Activated T-helper 9 cell treated with anti-CD3 and anti-CD28 coated beads, Interleukin-2, amount 50 U/mL, for 16 hours (primary cell): Measurements from ENCODE around the gene YES1.

Experiments
- DNase-seq: peaks from one replicate; pipeline ENCODE4 v3.0.0-alpha.2; 2020; ENCODE audit warnings: low read depth

YES1 gene

DNA sequence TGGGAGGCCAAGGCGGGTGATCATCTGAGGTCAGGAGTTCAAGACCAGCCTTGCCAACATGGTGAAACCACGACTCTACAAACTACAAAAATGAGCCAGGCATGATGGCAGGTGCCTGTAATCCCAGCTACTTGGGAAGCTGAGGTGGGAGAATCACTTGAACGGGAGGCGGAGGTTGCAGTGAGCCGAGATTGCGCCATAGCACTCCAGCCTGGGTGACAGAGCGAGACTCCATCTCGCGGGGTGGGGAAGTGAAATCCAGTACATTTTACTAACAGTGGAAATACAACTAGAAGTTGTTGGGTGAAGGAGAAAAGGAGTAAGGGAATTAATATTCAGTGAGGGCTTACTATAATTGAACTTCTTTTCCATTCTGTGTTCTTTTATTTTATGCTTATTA lies 86.4 kb downstream of the YES1 start:
- no peak for DNase-seq

DNA sequence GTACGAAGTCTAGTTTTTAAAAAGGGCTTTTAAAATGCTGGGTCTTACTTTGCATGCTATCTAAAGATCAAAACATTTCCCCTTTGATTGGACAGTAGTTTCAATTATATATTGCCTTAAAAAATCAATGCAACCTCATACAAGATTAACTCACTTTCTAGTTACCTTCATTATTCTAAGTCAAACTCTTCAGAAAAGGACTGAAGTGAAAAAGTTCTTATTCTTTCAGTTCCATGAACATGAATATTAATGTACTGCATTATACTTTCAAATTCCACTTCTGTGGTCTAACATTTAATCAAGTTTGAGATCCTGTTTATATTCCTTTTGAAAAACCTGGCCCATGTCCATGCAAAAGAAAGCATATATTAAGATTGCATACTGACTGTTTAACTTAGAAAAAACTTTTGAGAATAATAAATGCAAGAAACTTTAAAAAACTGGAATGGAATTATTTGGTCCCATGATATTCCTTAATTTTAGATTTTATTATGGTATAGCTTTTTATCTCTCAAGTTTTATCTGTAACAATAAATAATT lies 88.4 kb downstream of the YES1 start:
- no peak for DNase-seq

DNA sequence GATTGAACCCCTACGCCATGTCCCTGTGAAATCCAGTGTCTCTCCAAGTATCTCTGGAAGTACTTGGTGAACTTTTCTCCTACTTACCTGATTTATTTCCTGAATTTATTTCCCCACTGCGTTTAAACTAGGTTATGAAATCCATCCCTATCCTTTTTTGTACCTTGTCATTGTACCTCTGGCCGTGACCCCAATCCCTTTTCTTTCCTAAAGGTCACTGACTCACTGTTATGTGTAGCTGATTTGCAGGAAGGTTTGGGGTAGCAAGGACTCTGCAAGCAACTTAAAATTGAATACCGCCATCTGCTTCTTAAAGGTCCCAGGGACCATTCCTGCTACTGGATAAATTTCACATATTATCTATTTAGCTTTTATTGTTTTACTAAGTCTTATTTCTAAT lies 95.0 kb downstream of the YES1 start:
- DNase-seq = no peak

DNA sequence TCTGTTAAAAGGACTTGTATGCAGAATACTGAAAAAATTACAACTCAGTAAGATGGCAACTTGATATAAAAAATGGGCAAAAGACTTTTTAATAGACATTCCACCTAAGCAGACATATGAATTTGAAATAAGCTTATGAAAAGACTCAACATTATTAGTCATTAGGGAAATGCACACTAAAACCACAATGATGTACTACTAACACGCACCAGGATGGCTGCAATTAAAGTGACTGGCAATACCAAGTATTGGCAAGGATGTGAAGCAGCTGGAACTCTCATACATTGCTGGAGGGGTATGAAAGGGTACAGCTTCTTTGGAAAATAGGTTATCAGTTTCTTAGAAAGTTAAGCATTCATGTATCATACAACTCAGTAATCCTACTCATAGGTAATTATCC lies 96.4 kb downstream of the YES1 start:
- no peak for DNase-seq

DNA sequence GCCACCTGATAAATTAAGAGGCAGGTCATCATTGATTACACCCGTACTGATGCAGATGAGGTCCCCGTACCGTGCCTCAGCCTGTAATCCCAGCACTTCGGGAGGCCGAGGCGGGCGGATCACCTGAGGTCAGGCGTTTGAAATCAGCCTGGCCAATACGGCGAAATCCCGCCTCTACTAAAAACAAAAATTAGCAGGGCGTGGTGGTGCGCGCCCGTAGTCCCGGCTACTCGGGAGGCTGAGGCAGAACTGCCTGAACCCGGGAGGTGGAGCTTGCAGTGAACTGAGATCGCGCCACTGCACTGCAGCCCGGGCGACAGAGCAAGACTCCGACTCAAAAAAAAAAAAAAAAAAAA lies 98.9 kb downstream of the YES1 start:
- DNase-seq = no peak

DNA sequence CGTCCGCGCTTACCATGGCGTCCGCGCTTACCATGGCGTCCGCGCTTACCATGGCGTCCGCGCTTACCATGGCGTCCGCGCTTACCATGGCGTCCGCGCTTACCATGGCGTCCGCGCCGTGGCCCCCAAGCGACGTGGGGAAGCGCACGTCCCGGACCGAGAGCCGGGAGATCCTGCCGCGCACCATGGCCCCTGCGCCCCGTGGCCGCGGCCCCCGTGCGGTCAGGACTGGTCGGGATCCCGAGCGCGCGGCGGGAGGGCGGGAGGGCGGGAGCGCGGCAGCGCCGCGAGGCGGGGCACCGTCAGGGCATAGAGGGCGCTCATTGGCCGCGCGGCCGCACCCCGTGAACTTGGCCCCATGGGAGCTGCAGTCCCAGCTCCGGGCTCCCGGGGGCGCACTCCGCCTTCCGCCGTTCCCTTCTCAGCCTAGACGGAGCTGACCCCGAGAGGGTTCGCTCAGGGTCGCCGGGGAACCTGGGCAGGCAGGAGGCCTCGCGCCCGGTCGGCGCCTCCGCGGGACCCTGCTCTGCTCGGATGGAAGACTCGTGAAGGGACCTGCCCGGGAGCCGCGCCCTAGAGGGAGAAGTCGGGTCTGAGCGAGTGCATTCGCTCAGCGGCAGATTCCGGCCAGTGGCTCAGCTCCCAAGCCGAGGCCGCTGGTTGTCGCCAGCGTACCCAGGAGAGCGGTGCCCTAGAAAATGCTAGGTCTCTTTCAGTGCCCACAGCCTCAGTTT lies 99.5 kb downstream of the YES1 start, which contains the start of gene ENOSF1:
Gene ENOSF1 (minus strand): TSS at position 230 of the 734 bp plus-strand sequence. CDS start 43 bp downstream, at position 187.
- DNase-seq = peak; percentile 73

DNA sequence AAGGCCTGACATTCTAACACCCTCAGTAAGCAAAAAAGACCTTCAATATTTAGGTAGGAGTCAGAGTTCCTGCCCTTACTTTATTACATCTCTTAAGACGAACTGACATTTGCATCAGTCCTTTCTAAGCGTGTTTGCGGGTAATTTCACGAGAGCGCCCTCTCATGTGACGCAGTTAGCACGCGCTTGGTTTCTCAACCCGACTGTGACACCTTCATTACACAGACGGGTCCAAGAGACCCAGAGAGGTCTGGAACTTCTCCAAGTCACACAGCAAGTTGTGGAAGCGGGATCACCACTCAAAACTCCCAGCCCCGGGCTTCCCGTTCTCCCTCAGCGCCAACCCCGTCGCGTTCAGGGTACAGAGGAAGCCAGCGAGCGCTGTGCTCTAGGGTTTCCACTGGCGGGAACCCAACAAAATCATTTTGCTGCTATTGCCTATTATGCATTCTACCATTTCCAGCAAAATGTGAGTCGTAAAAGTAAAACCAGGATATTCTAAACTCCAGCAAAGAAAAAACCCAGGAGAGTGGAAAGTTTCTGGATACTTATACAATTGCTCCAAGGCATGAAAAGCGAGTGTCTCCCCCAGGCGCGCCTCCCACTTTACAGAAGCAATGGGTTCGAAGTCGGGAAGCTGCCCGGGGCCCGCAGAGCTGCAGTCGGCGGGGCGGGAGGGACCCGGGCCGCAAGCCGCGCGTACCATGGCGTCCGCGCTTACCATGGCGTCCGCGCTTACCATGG lies 100.2 kb downstream of the YES1 start:
- DNase-seq = peak; percentile 60

DNA sequence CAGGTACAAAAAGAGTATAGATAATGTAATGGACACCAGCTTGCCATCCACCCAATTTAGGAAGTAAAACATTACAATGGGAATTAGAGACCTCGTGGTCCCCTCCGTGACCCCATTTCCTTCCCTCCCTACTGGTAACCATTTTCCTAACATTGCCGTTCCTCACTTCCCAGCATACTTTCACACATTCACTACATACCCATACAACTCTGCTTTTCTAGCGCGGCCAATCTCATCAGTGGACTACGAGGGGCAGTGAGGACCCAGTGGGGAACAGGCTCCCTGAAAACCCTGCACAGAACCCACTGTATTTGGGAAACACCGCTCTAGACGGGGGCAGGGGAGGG lies 100.8 kb downstream of the YES1 start:
- no peak for DNase-seq

DNA sequence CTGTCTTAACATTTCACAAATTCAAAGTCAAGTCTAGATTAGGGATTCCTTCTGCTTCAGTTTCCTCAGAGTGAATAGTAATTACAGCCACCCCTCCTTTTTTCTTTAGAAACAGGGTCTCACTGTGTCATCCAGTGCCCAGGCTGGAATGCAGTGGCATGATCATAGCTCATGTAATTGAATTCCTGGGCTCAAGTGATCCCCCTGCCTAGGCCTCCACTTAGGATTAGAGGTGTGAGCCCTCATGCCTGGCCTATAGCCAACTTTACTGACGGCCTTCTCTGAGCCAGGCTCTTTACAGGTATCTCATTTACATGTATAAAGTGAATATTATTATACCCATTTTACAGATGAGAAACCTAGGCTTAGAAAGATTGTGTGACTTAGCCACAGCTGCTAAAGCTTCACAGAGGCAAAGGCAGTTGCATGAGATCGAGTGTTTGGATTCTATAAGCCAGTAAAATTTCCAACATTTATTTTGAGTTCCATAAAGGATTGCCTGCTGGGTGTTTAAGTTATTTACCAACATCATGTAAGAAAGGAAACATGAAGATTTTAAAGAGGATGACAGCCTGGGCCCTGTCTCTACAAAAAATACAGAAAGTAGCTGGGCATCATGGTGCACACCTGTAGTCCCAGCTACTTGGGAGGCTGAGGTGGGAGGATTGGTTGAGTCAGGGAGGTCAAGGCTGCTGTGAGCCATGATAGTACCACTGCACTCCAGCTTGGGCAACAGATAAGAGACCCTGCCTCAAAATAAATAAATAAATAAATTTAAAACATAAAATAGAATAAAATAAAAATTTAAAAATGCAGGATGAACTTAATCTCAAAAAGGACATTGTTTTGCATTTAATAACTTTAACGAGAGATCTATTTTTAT lies 101.4 kb downstream of the YES1 start:
- DNase-seq = no peak

DNA sequence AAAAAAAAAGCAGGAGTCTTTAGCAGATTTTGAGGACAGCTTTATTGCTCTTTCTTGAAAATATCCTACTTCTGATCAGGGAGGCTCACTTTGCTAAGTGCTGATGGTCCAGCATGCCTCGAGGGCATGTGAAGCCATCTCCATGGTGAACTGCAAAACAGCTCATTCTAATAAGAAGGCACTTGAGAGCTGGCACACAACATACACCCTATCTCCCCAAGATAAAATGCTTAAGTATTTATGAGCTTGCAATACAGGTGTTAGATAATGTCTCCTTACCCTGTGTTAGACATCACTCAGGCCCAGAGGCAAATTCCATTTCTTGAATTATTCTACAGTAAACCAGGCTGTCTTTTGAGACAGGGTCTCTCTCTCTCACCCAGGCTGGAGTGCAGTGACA lies 102.3 kb downstream of the YES1 start:
- DNase-seq = no peak

DNA sequence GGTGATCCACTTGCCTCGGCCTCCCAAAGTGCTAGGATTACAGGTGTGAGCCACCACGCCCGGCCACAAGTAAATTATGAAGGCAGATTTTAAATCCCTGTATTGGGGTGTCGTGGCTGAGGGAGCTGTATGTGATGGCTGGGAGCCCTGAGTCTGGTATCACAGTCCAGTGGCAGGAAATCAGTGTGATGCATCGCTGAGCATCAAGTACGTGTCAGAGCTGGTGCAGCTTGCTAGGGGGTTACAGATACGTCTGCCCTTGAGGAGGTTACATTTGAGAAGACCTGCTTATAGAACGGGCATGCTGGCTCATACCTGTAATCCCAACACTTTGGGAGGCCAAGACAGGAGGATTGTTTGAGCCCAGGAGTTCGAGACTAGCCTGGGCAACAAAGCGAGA lies 103.9 kb downstream of the YES1 start:
- no peak for DNase-seq

DNA sequence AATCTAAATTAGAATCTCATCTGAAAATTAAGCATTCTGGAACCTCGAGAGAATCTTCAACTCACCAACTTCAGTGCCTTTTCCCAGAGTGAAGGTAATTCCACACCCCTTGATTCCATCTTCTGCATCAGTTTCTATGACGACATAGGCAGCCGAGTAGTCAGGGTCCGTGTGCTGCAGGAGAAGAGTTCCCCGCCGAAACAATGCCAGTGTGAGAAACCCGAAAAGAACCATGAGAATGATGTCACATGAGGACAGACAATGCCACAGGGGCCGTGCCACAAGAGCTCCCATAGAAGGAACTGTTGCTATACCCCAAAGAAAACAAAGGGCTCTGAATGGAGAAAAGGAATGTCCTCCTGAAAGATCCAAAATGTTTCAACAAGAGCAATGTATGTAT lies 105.6 kb downstream of the YES1 start:
- no peak for DNase-seq

DNA sequence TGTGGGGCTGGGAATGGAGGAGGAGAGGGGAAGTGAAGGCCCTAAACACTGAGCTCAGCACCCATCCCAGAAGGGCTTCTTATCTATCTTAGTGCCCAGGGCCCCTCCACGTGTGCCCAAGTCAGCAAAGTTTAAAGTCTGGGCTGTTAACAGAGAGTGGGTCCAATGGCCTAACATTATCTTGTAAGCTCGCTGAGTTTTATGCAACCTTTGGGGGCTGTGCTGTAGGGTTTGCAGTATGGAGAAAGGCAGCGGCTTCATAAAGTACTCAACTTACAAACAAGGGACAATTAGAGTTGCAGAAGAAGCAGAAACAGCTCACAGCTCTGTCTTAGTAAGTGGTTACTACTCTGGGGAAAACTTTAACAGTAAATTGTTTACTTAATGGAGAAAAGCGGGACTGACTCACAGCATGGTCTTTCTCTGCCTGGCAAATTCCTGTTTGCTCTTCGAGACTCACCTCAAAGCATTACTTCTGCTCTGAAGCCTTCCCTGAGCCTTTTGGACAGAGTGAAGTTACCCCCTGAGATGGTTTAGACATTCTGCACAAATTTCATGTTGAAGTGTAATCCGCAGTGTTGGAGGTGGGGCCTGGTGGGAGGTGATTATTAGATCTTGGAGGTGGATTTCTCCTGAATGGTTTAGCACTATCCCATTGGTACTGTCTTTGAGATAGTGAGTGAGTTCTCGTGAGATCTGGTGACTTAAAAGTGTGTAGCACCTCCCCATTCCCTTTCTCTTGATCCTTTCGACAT lies 108.7 kb downstream of the YES1 start:
- no peak for DNase-seq

DNA sequence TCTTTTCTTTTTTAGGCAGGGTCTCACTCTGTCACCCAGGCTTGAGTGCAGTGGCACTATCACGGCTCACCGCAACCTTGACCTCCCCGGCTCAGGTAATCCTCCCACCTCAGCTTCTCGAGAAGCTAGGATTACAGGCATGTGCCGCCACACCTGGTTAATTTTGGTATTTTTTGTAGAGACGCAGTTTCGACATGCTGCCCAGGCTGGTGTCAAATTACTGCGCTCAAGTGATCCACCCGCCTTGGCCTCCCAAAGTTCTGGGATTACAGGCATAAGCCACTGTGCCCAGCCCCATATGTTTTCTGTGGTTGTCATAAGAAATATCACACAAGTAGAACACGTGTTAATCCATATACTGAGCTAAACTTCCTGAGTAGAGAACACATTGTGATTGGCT lies 114.2 kb downstream of the YES1 start:
- DNase-seq = no peak

DNA sequence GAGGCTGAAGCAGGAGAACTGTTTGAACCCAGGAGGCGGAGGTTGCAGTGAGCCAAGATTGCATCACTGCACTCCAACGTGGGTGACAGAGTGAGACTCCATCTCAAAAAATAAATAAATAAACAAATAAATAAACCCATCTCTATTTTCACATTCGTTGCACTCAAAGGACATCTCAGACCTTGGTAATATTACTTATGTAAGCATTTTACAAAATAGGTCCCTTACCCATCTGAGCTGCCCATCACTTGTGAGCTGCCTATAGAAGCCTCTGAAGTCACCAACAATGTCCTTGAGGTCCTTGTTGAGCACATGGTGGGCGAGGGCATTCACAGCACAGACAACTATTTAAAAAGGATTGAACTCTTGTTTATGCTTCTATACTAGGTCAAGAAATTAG lies 115.0 kb downstream of the YES1 start:
- DNase-seq = no peak

DNA sequence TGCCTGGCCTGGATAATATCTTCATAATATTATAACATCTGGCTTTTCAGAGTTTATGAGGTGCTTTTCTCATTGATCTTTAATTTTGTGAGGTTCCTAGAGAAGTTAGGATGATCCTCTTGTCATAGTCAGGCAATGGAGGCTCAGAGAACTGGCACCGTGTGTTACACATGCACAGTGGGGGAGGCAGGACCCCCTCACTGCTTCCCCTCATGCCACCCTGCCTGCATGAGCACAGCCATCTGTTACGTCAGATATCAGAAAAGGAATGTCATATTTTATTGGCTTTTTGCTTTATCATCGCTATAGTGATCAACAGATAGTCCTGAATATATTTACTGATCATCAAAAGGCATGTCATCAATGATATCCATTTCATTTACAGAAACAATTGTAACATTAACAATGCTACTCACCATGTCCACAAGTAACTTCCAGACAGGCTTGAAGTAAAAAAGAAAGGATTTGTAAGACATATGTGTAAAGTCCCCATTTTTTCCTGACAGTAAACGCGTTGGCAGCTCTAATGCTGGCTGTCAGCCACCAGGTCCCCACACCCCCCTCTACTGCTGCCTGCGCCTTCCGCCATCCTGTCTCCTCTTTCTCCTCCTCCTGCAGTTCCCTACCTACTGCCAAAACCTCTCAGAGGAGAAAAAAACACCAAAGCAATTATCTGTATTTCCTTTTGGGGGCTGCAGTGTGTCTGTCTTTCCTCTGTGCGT lies 118.4 kb downstream of the YES1 start:
- DNase-seq = no peak

DNA sequence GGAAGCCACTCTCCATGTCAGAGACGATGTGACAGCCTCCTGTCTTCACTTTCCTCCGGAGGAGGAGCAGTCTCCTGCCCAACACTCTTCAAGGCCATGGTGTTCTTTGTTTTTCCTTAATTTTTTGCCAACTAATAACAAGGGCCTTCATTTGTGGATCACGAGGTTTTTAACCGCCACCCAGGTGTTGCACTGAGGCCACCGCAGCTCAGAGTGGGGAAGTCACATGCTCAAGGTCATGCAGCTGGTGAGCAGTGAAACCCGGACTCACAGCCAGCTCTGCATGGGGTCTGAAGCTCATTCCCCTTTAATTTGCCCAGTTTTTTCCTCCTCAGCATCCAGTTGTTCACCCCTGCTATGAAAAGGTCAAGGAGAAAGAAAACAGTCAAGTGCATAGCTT lies 119.2 kb downstream of the YES1 start:
- DNase-seq = no peak

DNA sequence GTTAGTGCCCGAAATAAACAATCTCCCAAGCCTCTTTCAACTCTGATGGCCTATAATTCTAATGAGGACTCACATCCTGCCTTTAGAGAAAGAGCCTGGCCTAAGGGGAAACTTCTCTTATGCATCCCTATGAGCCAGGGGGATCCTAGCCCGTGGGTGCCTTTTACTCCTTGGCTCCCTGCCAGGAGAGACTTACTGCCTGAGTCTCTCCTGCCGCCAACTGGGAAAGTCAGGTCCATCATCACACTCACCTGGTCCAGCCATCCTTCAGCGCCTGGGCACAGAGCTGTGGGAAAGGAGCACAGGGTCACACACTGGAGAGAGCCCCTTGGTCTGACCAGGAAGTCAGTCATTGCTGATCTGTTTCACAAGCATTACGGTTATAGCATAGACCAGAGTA lies 123.7 kb downstream of the YES1 start:
- no peak for DNase-seq

DNA sequence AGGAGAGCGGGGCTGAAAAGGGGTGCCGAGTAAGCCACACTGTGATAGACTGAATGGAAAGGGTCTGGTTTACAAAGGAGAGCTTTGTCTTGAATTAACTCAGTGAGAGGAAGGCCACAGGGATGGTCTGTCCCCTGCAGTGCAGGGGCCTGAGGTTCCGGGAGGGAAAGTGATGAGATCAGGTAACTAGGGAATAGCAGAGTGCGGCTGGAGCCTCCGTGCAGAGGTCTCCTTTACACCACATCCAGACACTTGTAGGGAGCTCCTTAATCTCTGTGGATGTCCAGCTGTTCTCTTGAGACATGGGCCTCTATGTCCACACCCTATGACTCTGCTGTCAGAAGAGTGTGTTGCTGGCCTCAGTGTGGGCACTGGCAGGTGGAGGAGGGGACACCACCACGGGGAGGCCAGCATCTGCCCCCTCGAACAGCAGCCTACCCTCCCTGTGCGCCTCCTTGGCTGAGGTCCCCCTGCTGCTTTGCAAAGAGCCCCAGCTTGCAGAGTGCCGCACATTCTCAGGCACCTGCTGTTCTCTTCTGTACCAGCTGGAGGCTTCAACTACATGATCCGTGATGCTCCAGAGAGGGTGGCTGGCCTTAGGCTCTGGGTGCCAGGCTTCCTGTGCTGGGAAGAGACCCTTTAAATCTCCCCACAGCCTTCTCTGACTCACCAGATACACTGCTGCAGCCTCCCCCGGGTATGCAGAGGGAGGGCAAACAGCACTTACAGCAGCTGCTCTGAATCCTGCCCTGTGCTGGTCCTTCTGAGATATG lies 125.5 kb downstream of the YES1 start:
- DNase-seq = no peak

DNA sequence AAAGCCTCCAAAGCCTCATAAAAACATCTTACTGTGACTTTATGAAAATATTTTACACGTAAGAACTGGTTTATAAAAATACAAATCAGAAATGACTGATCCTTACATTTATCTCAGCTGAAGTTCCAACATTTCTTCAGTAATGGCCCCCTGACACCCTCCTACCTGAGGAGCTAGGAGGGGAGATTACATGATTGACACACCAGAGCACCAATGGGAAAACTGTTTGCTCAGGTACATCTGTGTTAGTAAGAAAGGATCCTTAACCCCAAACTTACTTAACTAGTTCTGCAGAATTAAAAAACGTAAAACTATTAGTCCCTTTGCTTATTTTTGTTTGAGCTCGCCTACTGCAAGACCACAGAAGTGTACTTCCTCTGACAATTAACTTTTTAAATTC lies 126.6 kb downstream of the YES1 start:
- no peak for DNase-seq
